Esophagus squamous epithelium (tissue), 4 donors: Measurements from ENCODE around the gene DGAT2.

Experiments
- CTCF ChIP-seq, 6 experiments: fragments of 450-650 bp in 4 of 6; fragments of 200-600 bp in 2 of 6; sonication (generic) in 2 of 6; IDR thresholded peaks; one replicate each; pipeline ENCODE4 v1.5.1; 2016 to 2019; ENCODE audit warnings: antibody characterized with exemption in 6 of 6, mild to moderate bottlenecking in 4 of 6, moderate library complexity in 4 of 6
- POLR2A ChIP-seq, 4 donors: fragments of 450-650 bp; IDR thresholded peaks; one replicate each; pipeline ENCODE4 v1.6.1; 2017; ENCODE audit warnings: antibody characterized with exemption in 4 of 4, mild to moderate bottlenecking in 4 of 4, moderate library complexity in 3 of 4

- TF ChIP-seq POLR2A (IDR thresholded peaks at IDR 0.05) (no peak), CTCF (IDR thresholded peaks at IDR 0.05) (no peak)
These were observed 66.2 kb downstream of the DGAT2 start for GRCh38 chr11:75834728-75835127.
